SK-N-SH (cell line): Measurements from ENCODE around the gene RGS9BP. TPM values are rescaled to one million over a fixed set of nuclear protein-coding genes. Genes with fewer than 3 reads are reported as not detected.
A peak's percentile ranks its signal among the peaks of the same experiment; 100 is the strongest.

Source experiments
- CTCF ChIA-PET: fragments of 300-600, 350-600 bp; formaldehyde crosslinking; extraction: SDS; loops from one replicate; lab custom pipeline; 2021; lab: Yijun Ruan, JAX
- POLR2A ChIA-PET: fragments of 350-600 bp; sonication (Branson Sonifier 250); formaldehyde crosslinking; extraction: SDS; loops from one replicate; lab custom pipeline; 2020; ENCODE audit warnings: antibody characterized with exemption, inconsistent platforms; lab: Yijun Ruan, JAX
- DNase-seq: peaks from one replicate; pipeline ENCODE4 v3.0.0; 2012
- H2AFZ ChIP-seq: fragments of 200-600 bp; sonication (generic); 2 replicates; pipeline ENCODE4 v1.8.1; 2016; ENCODE audit warnings: antibody characterized with exemption, mild to moderate bottlenecking, low read depth
- H3F3A ChIP-seq: fragments of 200-600 bp; sonication (generic); replicated peaks from 2 replicates; pipeline ENCODE3; 2016; ENCODE audit warnings: antibody characterized with exemption, mild to moderate bottlenecking; ENCODE audit not compliant: insufficient read depth
- H3K27ac ChIP-seq, 2 experiments: fragments of 200-500 bp in 1 of 2; fragments of 200-600 bp in 1 of 2; sonication (Bioruptor generic) in 1 of 2; sonication (generic), shearing (Covaris generic) in 1 of 2; 2 replicates each; pipeline versions ENCODE4 v1.5.1 to v1.6.1; 2014 to 2016; ENCODE audit warnings: low read depth in 2 of 2, inconsistent platforms in 1 of 2, low read length in 1 of 2, mild to moderate bottlenecking in 1 of 2, mixed read lengths in 1 of 2
- H3K27me3 ChIP-seq: fragments of 200-600 bp; sonication (generic), shearing (Covaris generic); 2 replicates; pipeline ENCODE4 v1.6.1; 2016; ENCODE audit warnings: mixed run types; ENCODE audit not compliant: insufficient read depth
- H3K36me3 ChIP-seq, 2 experiments: fragments of 200-500 bp in 1 of 2; fragments of 200-600 bp in 1 of 2; sonication (Bioruptor generic) in 1 of 2; sonication (generic) in 1 of 2; replicated peaks in 1 of 2; 2 replicates each; pipeline versions ENCODE3 to v1.5.1; 2014 to 2016; ENCODE audit warnings: low read length in 1 of 2, mild to moderate bottlenecking in 1 of 2; ENCODE audit not compliant: insufficient read depth in 2 of 2, control insufficient read depth in 1 of 2
- H3K4me1 ChIP-seq, 2 experiments: fragments of 200-500 bp in 1 of 2; fragments of 200-600 bp in 1 of 2; sonication (Bioruptor generic) in 1 of 2; sonication (generic), shearing (Covaris generic) in 1 of 2; 2 replicates each; pipeline versions ENCODE4 v1.5.1 to v1.6.1; 2014 to 2016; ENCODE audit warnings: low read depth in 1 of 2, low read length in 1 of 2, mixed run types in 1 of 2; ENCODE audit not compliant: insufficient read depth in 2 of 2, control insufficient read depth in 1 of 2
- H3K4me2 ChIP-seq: fragments of 200-600 bp; sonication (generic), shearing (Covaris generic); 2 replicates; pipeline ENCODE4 v1.6.1; 2017; ENCODE audit warnings: mixed run types
- H3K4me3 ChIP-seq, 2 experiments: fragments of 200-500 bp in 1 of 2; fragments of 200-600 bp in 1 of 2; sonication (Bioruptor generic) in 1 of 2; sonication (generic), shearing (Covaris generic) in 1 of 2; 2 replicates each; pipeline versions ENCODE4 v1.5.1 to v1.8.1; 2014 to 2016; ENCODE audit warnings: low read depth in 2 of 2, inconsistent platforms in 1 of 2, low read length in 1 of 2, mild to moderate bottlenecking in 1 of 2, mixed read lengths in 1 of 2, moderate library complexity in 1 of 2
- H3K79me2 ChIP-seq: fragments of 200-600 bp; sonication (generic); 2 replicates; pipeline ENCODE4 v1.8.1; 2017; ENCODE audit warnings: mild to moderate bottlenecking; ENCODE audit not compliant: insufficient read depth
- H3K9ac ChIP-seq: fragments of 200-600 bp; sonication (generic); 2 replicates; pipeline ENCODE4 v1.6.1; 2017; ENCODE audit warnings: mixed run types
- H3K9me2 ChIP-seq: fragments of 200-600 bp; sonication (generic); 2 replicates; pipeline ENCODE4 v1.6.1; 2017; ENCODE audit warnings: mixed run types
- H3K9me3 ChIP-seq: fragments of 200-600 bp; sonication (generic); 2 replicates; pipeline ENCODE4 v1.6.1; 2017; ENCODE audit warnings: mixed run types, mild to moderate bottlenecking, moderate library complexity
- H4K20me1 ChIP-seq: fragments of 200-600 bp; sonication (generic); 2 replicates; pipeline ENCODE4 v1.6.1; 2017; ENCODE audit warnings: mild to moderate bottlenecking, mixed run types; ENCODE audit not compliant: insufficient read depth
- EZH2phosphoT487 ChIP-seq: fragments of 200-600 bp; sonication (generic); IDR thresholded peaks from 2 replicates; pipeline ENCODE4 v1.6.1; 2017; ENCODE audit warnings: low read depth, mixed run types, mild to moderate bottlenecking, antibody characterized with exemption, moderate library complexity, borderline replicate concordance
- FOXJ3 ChIP-seq: sonication (generic); formaldehyde crosslinking; IDR thresholded peaks from 2 replicates; pipeline ENCODE4 v1.5.1; 2020; ENCODE audit warnings: mild to moderate bottlenecking, missing genetic modification reagents
- RAD21 ChIP-seq: IDR thresholded peaks from 2 replicates; pipeline ENCODE4 v1.6.1; 2012; ENCODE audit warnings: mild to moderate bottlenecking, low read length
- SIN3A ChIP-seq: IDR thresholded peaks from 2 replicates; pipeline ENCODE4 v1.6.1; 2012; ENCODE audit warnings: low read depth, mild to moderate bottlenecking, low read length, moderate library complexity, borderline replicate concordance
- USF1 ChIP-seq: IDR thresholded peaks from 2 replicates; pipeline ENCODE4 v1.4.0; 2012; ENCODE audit warnings: low read depth, borderline replicate concordance
- USF2 ChIP-seq: fragments of 150-350 bp; IDR thresholded peaks from 2 replicates; pipeline ENCODE4 v1.6.1; 2017; ENCODE audit warnings: antibody characterized with exemption, low read length, low read depth, borderline replicate concordance
- ZBTB33 ChIP-seq: IDR thresholded peaks from 2 replicates; pipeline ENCODE4 v1.4.0; 2012; ENCODE audit warnings: low read depth, borderline replicate concordance
- WGBS: methylation state at CpG from one replicate; pipeline ENCODE4 v1.1.6; 2017; ENCODE audit warnings: low lambda C conversion rate; 5-methylcytosine and 5-hydroxymethylcytosine counted together
- polyA plus RNA-seq, 3 experiments: library from polyadenylated mRNA; depleted of rRNA; stranded (reverse); fragments of >200 nt; gene quantifications; 2 replicates each; pipeline ENCODE4 v1.2.3, GENCODE V29; 2012
- TF ChIP-seq, protein P1 (sequence below): fragments of 200-600 bp; sonication (generic); IDR thresholded peaks from 2 replicates; pipeline ENCODE4 v1.6.1; 2017; ENCODE audit warnings: antibody characterized with exemption, mild to moderate bottlenecking, moderate library complexity

Gene RGS9BP
- 0.18 and 0.21 TPM in 2 replicates for polyA plus RNA-seq (2012; rRNA removed)
- 0.09 and 0.16 TPM in 2 replicates for polyA plus RNA-seq (2012; cell fraction: cytosol; rRNA removed)
- polyA plus RNA-seq (2012; cell fraction: nucleus; rRNA removed): 0.08 and 0.12 TPM in 2 replicates

- Histone ChIP-seq H3K4me3 (peak within 1 kb of the TSS; percentile 83 to 93), H3K27me3 (peaks cover 9% of the 10 kb centered on the region), H3K9me2 (no peaks in the 10 kb centered on the region), H3K27ac (peak within 1 kb of the TSS; percentile 55 to 65; a peak in 2 of 4 replicates), H3K9ac (peak within 1 kb of the TSS; percentile 74), H4K20me1 (peaks cover 35% of the 10 kb centered on the region), H3K4me1 (peaks cover 0 to 21% of the 10 kb centered on the region in 2 experiments; a peak in 2 of 4 replicates), H3K4me2 (peak within 1 kb of the TSS; percentile 99), H2AFZ (peak within 1 kb of the TSS; percentile 99), H3F3A (peaks cover 3% of the 10 kb centered on the region), H3K79me2 (peaks cover 41% of the 10 kb centered on the region), H3K9me3 (no peaks in the 10 kb centered on the region), H3K36me3 (no peaks in the 10 kb centered on the region)
- ChIA-PET CTCF (interaction anchor here (2.1 to 2.5 kb wide), 2 partner anchors 16 to 76 kb away, joined by 7 to 8 read pairs; partner anchors contain the start of gene NUDT19), POLR2A (interaction anchor here (0.8 to 1.0 kb wide), 2 partner anchors 18 to 25 kb away, joined by 3 read pairs; no protein-coding TSS in a partner anchor)
- peak; percentile 88 for DNase-seq
- TF ChIP-seq ZBTB33 (no peak), USF1 (peak; percentile 90), USF2 (peak; percentile 56), SIN3A (0 out of 2 replicates have a peak, but pooled peaks have one; percentile 4)
- WGBS: 5% methylated on average over 36 of the region's 53 CpGs
These were observed at the start of gene RGS9BP for GRCh38 chr19:32675720-32676185. Gene RGS9BP, plus strand, starts transcription at chr19:32675848. Its CDS starts 416 bp downstream, at chr19:32676264.

DNA sequence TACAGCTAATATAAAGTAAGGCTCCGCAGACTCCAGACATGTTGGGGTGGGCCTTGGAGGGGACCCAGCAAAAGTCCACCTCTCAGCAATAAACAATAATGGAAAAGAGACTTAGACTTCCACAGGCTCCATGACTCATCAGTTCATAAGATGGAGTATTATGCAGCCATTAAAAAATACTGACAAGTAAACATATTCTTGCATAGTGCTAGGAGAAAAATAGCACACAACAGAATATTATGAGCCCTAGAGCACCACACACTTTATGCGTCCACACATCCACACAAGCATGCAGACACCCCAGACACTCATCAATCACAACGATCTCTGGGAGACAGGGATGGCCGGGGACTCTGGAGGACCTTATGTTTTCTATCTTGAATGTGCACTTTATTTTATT lies 48.7 kb upstream of the RGS9BP start:
- DNase-seq: no peak
- WGBS: 99% methylated on average over 4 of the region's 4 CpGs
- Histone ChIP-seq H3K4me2 (no peak overlapping the region), H3F3A (no peaks in the 10 kb centered on the region), H3K79me2 (no peaks in the 10 kb centered on the region), H3K4me3 (no peak overlapping the region), H3K36me3 (peaks cover 18 to 23% of the 10 kb centered on the region in 2 experiments), H2AFZ (no peak overlapping the region), H3K9ac (no peak overlapping the region), H4K20me1 (no peaks in the 10 kb centered on the region), H3K9me2 (no peaks in the 10 kb centered on the region), H3K4me1 (peaks cover 0 to 11% of the 10 kb centered on the region in 2 experiments; a peak in 1 of 4 replicates), H3K27ac (no peak overlapping the region), H3K9me3 (no peaks in the 10 kb centered on the region), H3K27me3 (no peaks in the 10 kb centered on the region)
- ChIA-PET CTCF (interaction anchor here (0.7 to 1.1 kb wide), 2 partner anchors 27 kb away, joined by 3 to 4 read pairs; no protein-coding TSS in a partner anchor), POLR2A (no interaction called here)
- TF ChIP-seq EZH2phosphoT487 (no peak), FOXJ3 (no peak), RAD21 (no peak)
- TF ChIP-seq, protein P1, sequence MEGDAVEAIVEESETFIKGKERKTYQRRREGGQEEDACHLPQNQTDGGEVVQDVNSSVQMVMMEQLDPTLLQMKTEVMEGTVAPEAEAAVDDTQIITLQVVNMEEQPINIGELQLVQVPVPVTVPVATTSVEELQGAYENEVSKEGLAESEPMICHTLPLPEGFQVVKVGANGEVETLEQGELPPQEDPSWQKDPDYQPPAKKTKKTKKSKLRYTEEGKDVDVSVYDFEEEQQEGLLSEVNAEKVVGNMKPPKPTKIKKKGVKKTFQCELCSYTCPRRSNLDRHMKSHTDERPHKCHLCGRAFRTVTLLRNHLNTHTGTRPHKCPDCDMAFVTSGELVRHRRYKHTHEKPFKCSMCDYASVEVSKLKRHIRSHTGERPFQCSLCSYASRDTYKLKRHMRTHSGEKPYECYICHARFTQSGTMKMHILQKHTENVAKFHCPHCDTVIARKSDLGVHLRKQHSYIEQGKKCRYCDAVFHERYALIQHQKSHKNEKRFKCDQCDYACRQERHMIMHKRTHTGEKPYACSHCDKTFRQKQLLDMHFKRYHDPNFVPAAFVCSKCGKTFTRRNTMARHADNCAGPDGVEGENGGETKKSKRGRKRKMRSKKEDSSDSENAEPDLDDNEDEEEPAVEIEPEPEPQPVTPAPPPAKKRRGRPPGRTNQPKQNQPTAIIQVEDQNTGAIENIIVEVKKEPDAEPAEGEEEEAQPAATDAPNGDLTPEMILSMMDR: no peak
